ENCODE measurements around the gene ICAM5.

ICAM5 gene

GRCh38 chr19:10270180-10270615 lies 19.6 kb upstream of the ICAM5 start:
- TF ChIP-seq REST (IDR thresholded peaks at IDR 0.05; ENCODE audit: insufficient read depth in 1 of 2, low read depth in 2 of 2, low read length in 2 of 2) = no peak
- no peak for TF ChIP-seq POLR2AphosphoS5 (IDR thresholded peaks at IDR 0.05; ENCODE audit: low read depth, low read length)
- TF ChIP-seq TAF1 (IDR thresholded peaks at IDR 0.05; ENCODE audit: borderline replicate concordance, insufficient read depth, low read length) = no peak
- no peak for TF ChIP-seq FOXP2 (optimal IDR thresholded peaks at IDR 0.05; ENCODE audit: borderline replicate concordance, extremely low read depth, extremely low read length, insufficient read depth)
- TF ChIP-seq SIN3A (IDR thresholded peaks at IDR 0.05; ENCODE audit: borderline replicate concordance, insufficient read depth, low read length) = no peak

DNA sequence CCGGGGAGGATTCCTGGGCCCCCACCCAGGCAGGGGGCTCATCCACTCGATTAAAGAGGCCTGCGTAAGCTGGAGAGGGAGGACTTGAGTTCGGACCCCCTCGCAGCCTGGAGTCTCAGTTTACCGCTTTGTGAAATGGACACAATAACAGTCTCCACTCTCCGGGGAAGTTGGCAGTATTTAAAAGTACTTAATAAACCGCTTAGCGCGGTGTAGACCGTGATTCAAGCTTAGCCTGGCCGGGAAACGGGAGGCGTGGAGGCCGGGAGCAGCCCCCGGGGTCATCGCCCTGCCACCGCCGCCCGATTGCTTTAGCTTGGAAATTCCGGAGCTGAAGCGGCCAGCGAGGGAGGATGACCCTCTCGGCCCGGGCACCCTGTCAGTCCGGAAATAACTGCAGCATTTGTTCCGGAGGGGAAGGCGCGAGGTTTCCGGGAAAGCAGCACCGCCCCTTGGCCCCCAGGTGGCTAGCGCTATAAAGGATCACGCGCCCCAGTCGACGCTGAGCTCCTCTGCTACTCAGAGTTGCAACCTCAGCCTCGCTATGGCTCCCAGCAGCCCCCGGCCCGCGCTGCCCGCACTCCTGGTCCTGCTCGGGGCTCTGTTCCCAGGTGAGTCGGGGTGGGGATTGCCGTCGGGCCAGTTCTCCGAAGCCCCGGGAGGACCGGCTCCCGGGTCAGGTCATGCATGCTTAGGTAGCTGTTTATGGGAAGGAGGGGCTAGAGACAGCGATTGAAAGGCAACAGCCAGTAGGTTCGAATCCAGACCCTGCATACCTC lies 18.9 kb upstream of the ICAM5 start, which contains the start of gene ICAM1:
TSS of gene ICAM1 (plus strand) at position 505 of the 779 bp plus-strand sequence. CDS start at position 545, 40 bp downstream.
- TF ChIP-seq POLR2AphosphoS5 (IDR thresholded peaks at IDR 0.05; ENCODE audit: low read depth, low read length) = no peak
- no peak for TF ChIP-seq SIN3A (IDR thresholded peaks at IDR 0.05; ENCODE audit: borderline replicate concordance, insufficient read depth, low read length)
- 0 out of 2 replicates have a peak, but pooled peaks have one; percentile 20 for TF ChIP-seq TAF1 (IDR thresholded peaks at IDR 0.05; ENCODE audit: borderline replicate concordance, insufficient read depth, low read length)
- peak; percentile 47 for TF ChIP-seq FOXP2 (optimal IDR thresholded peaks at IDR 0.05; ENCODE audit: borderline replicate concordance, extremely low read depth, extremely low read length, insufficient read depth)
- TF ChIP-seq REST (IDR thresholded peaks at IDR 0.05; ENCODE audit: insufficient read depth in 1 of 2, low read depth in 2 of 2, low read length in 2 of 2) = no peak

- TF ChIP-seq POLR2AphosphoS5 (IDR thresholded peaks at IDR 0.05; ENCODE audit: low read depth, low read length) (no peak), TAF1 (IDR thresholded peaks at IDR 0.05; ENCODE audit: borderline replicate concordance, insufficient read depth, low read length) (no peak), SIN3A (IDR thresholded peaks at IDR 0.05; ENCODE audit: borderline replicate concordance, insufficient read depth, low read length) (no peak), REST (IDR thresholded peaks at IDR 0.05; ENCODE audit: insufficient read depth in 1 of 2, low read depth in 2 of 2, low read length in 2 of 2) (no peak), FOXP2 (optimal IDR thresholded peaks at IDR 0.05; ENCODE audit: borderline replicate concordance, extremely low read depth, extremely low read length, insufficient read depth) (no peak)
These were observed 18.1 kb upstream of the ICAM5 start for GRCh38 chr19:10271543-10272086.

GRCh38 chr19:10274589-10274988 lies 15.2 kb upstream of the ICAM5 start:
- TF ChIP-seq POLR2AphosphoS5 (IDR thresholded peaks at IDR 0.05; ENCODE audit: low read depth, low read length) = no peak
- TF ChIP-seq SIN3A (IDR thresholded peaks at IDR 0.05; ENCODE audit: borderline replicate concordance, insufficient read depth, low read length) = no peak
- TF ChIP-seq REST (IDR thresholded peaks at IDR 0.05; ENCODE audit: insufficient read depth in 1 of 2, low read depth in 2 of 2, low read length in 2 of 2) = no peak
- no peak for TF ChIP-seq FOXP2 (optimal IDR thresholded peaks at IDR 0.05; ENCODE audit: borderline replicate concordance, extremely low read depth, extremely low read length, insufficient read depth)
- TF ChIP-seq TAF1 (IDR thresholded peaks at IDR 0.05; ENCODE audit: borderline replicate concordance, insufficient read depth, low read length) = no peak

Measured in PFSK-1 (cell line).